GM18867 (cell line): ENCODE data around the gene ANKRD44.

Experiments
- ATAC-seq: cut with Tn5 transposase; IDR thresholded peaks from one replicate; pipeline ENCODE4 v1.9.1; 2021; ENCODE audit warnings: mild to moderate bottlenecking, moderate library complexity; ENCODE audit not compliant: unreplicated experiment

Gene ANKRD44

DNA sequence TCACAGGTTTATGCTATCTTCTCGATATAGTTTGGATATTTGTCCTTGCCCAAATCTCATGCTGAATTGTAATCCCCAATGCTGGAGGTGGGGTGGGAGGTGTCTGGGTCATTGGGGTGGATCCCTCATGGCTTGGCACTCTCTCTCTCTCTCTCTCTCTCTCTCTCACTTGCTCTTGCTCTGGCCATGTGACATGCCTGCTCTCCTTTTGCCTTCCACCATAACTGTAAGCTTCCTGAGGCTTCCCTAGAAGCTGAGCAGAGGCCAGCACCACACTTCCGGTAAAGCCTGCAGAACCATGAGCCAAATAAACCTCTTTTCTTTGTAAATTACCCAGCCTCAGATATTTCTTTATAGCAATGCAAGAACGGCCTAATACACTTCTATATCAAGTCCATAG lies 342.8 kb downstream of the ANKRD44 start:
- ATAC-seq, result no peak

DNA sequence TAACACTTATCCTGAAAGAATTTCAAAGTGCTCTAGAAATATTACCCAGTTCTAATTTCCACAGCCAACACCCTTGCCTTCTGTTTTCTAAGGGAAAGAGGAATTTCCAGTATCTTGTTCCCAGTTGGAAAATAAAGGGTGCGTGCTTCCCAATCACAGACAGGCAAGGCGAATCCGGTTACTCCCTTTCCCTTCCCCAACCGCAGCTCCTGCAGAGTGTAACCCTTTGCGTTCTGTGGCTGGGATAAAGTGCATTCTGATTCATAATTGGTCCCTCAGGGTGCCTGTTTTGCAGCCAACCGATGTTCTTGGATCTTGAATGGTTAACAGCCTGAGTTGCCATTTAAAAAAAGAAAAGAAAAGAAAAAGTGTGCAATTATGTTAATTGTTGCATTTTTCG lies 343.5 kb downstream of the ANKRD44 start:
- no peak for ATAC-seq

DNA sequence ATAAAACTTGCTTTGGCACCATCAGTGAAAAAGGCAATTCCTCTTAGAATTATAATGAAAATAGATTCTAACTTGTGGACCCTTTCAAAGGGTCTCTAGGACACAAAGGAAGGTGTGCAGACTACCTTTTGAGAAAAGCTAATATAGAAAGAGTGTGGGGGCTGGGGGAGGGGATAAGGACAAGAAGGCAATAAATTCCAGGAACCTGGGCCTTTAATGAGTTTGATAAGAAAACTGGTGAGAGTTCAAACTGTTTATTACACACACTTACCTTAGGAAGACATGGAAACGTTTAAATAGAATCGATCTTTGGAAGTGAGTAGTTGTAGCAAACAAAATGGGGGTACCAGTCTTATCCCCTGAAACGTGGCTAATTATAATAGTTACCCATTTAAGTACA lies 344.5 kb downstream of the ANKRD44 start:
- ATAC-seq, result no peak

DNA sequence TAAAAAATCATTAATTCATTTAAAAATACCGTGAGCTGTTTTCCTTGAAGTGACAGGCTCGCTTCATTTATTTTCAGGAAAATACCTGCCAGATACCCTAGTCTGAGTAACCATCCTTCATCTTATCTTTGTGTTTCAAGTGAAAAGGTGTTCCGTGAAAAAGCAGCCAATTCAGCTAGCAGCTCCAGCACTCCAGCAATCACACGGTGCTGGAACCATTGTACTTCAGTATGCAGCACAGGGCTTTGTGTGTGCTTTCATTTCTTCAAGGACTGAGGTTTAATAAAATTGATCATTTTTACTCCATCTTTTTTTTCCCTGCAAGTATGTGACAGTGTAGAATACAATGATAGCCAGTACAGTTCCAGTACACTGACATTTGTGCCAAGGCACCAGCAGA lies 344.9 kb downstream of the ANKRD44 start:
- ATAC-seq, result no peak

DNA sequence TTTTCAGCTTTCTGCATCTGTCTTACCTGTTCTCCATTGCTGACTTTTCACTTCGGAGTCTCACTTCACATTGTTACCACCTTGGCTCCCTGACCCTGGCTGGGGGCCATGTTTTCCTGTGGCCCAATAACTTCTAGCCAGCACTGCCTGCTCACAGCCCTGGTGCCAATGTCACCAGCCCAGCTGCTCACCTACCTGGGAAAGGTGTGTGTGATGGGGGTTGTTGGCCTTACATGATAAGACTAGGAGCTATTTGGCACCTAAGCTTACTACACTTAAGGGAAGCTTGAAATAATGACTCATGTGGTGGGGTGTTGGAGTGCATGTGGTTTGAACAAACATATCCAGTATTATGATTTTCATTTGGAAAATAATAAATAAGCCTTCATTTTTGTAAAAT lies 346.6 kb downstream of the ANKRD44 start:
- ATAC-seq, result no peak

DNA sequence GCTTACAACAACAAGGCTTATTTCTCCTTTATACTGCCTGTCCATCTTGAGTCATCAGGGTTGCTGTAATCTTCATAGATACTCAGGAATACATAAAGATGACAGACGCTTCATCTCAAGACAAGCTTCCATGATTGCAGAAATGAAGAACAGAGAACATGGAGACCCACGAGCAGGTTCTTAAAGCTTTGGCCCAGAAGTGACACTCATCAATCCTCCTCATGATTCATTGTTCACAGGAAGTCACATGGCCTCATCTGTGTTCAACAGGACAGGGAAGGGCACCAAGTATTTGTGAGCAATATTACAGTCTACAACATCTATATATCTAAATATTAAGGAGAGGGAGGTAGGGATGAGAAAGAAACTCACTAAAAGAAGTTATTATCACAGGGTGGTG lies 347.5 kb downstream of the ANKRD44 start:
- ATAC-seq, result no peak

DNA sequence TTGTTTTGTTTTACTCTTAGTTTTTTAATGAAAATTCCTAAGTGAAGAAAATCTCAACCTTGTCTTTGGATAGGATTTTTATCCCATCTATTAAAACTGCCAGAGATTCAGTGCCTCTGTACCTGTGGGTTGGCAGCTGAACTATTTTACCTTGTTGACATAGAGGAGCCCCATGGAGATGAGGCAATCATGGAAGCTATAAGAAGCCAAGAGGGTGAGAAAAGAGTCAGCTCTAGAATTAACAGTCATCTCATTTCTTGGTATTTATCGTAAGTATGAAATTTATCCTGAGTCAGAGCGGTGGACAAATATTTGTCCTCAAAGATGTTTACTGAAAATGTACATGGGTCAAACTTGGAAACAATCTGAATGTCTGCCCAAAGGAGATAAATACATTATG lies 348.3 kb downstream of the ANKRD44 start:
- no peak for ATAC-seq

DNA sequence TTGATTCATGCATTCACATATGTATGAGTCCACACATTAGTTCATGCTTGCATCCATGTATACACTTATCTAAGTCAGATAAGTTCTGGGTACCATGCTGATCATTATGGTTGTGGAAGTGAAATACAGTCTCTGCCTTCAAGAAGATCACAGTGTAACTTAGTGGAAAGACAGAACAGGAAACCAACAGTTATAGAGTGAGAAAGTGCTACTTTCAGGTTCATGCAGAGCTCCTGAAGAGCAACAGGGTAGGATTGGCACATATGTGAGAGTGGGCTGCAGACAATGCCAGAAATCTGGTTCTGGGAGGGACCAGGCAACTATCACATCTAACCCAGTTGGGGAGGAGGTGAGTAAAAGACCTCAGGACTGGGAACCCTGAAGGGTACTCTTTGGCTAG lies 348.7 kb downstream of the ANKRD44 start:
- peak; percentile 100 for ATAC-seq

DNA sequence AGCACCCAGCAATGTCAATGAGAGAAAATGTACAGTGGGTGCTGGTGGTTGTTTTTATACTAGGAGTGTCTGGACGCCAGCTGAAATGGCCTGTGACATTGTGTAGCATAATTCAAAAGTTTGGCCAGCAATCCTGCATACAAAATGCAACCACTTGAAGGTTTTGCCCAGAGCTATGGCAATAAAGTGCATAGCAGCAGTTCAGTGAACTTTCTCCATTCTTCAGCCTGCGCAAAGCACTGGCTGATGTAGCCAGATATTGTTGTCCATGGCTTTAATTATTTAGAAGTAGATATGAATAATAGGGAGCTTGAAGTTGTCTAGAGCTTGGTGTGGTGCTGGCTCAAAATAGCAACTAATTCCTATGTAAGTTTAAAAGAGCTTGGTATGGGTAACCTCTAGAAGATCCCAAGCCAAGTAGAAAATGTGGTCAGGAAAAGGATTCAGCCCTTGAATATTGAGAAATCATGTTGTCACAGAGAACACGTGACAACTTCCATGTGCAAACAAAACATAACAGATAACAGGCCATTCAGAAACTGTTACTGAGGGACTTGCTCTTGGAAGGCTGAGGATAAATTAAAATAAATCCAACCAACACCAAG lies 350.7 kb downstream of the ANKRD44 start:
- ATAC-seq, result no peak

DNA sequence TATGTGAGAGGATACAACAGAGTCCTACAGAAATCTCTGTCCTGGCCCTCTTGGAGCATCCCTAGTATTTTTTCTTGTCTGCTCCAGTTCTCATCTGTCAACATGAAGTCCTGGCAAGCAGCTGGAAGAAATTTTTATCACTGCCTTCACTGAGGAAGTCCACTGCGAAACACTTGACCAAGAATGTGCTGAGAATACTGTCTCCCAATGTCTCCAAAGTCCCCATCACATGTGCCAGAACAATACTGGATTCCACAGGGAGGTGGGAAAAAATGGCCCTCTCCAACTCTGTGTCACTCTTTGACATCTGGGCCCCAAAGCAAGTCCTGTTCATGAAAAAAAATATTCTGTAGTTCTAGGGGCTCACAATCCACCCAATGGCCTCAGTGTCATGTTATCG lies 351.3 kb downstream of the ANKRD44 start:
- no peak for ATAC-seq

DNA sequence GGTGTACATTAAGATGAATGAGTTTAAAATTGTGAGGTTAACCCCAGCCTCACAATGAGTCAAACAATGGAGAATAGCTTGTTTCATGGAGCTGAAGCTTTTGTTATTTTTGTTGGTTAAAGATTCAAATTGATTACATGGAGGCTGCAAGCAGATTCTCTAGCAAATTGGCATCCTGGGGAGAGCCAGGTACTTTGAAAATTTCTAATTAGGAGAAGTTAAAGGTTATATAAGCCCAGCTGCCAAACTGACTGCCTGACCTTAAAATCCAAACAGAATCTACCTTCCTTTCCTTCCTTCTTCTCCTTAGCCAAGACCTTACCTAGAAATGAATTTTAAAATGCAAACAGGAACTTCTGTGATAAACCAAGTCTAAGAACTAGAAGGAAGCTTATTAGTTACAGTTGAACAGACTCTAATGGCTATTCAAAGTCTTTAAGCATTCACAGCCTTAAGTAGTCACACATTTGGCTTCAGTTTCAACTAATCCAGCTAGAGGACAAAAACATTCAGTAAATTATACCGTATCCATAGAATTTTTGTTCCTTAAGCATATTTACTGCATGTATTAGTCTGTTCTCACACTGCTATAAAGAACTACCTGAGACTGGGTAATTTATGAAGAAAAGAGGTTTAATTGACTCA lies 352.6 kb downstream of the ANKRD44 start:
- no peak for ATAC-seq

DNA sequence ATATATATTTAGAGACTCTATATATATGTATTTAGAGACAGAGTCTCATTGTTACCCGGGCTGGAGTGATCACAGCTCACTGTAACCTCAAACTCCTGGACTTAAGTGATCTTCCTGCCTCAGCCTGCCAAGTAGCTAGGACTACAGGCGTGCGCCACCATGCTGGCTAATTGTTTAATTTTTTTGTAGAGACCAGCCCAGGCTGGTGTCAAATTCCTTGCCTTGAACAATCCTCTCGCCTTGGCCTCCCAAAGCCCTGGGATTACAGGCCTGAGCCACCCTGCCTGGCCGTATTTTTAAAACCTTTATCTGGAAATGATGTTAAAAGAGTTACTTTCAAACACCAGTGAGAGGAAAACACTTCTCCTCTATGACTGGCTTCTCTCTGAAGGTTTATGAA lies 353.1 kb downstream of the ANKRD44 start:
- ATAC-seq, result no peak

DNA sequence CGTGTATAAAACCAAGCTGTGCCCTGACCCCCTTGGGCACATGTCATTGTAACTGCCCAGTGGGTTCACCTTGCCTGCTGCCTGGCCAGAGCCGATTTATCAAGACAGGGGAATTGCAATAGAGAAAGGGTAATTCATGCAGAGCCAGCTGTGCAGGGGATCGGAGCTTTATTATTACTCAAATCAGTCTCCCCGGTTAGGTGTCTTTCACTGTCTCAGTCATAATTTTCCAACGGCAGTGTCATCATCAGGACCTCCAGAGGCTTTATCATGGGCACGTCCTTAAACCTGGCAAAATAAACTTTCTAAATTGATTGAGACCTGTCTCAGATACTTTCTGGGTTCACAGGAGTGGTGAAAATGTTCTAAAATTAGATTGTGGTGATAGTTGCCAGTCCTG lies 354.5 kb downstream of the ANKRD44 start:
- no peak for ATAC-seq

DNA sequence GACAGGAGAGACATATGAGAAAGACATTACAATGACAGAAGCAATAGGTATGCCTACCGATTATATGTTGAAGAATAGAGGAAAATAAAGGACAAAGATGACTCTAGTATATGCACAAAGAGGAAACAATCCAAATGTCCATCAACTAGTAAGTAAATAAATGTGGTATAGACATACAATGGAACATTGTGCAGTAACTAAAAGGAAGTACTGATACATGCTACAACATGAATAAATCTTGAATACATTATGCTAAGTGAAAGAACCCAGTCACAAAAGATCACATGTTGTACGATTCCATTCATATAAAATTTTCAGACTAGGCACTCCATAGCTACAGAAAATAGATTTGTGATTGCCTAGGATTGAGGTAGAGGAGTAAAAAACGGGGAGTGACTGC lies 355.5 kb downstream of the ANKRD44 start:
- no peak for ATAC-seq

DNA sequence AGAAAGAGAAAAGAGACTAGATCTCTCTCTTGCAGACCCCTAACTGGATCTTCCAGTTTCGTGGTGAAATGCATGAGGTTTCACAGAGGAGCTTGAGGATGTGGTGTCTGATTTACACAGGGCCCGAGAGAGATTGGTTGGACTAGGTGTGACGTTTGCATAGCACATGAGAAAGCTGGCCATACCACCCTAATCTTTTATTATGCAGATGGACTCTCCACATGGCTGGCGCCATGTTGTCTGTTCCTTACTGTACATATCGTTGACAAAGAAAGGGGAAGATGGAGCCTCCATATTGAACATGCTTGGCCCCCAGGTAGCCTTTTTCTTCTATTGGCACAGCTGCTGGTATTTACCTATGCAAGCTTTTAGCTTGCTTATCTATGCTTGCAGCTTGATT lies 356.6 kb downstream of the ANKRD44 start:
- no peak for ATAC-seq

DNA sequence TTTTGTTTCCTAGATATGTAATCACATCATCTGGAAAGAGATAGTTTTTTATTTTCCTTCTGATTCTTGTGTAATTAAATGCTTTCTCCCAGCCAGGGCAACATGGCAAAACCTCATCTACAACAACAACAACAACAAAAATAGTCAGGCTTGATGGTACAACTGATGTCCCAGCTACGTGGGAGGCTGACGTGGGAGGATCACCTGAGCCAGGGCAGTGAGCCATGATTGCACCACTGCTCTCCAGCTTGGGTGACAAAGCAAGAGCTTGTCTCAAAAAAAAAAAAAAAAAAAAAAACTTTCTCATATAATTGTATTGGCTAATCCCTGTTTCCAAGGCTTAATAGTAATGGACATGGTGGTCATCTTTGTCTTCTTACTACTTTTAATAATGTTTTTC lies 357.6 kb downstream of the ANKRD44 start:
- no peak for ATAC-seq

DNA sequence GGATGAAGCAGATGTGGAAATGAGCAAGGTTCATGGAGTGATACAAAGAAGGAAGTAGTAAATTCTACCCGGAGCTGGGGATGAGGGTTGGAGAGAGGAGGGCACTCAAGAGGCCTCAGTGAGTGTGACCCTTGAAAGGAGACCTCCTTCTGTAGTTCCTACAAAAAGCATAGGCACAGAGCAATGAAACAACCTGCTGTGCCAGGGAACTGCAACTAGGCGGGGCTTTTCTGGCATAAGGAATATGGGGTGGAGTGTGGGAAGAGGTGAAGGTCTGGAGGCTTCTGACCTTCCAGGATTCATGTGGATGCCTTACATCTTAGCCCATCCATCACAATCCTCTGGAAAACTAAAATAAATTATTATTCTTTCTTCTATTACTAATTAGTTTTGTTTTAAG lies 358.6 kb downstream of the ANKRD44 start:
- no peak for ATAC-seq

DNA sequence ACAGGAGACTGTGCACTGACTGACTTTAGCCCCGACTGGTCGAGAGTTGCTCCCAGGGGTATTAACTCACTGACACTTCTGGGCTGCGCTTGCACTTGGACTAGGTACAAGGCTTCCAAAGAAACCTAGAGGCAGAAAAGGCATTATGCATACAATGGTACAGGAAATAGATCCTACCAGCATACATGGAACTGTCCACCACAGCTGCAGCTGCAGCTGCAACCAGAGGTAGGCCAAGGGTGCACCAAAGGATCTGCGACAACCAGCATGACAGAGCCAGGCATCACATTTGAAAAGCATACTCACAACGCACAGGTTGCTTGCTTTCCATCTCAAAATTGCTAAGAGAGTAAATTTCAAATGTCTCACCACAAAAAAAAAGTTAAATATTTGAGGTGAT lies 361.5 kb downstream of the ANKRD44 start:
- no peak for ATAC-seq

DNA sequence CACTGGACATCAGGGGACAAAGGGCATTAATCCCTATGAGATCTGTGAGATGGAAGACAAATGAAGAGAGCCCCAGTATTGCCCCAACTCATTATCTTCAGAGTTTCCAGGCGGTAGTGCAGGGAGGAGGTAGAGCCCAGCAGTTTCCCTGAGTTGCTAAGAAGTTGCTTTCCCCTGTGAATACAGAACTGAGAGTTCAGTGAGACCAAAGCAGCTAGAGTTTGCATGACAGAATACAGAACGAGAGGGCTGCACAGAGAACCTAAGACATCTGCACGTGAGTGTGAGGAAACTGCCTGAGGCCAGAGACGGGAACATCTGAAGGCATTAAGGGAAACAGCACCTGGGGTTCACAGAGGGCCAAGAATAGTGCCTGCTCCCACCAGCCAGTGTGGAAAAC lies 366.0 kb downstream of the ANKRD44 start:
- peak; percentile 97 for ATAC-seq

DNA sequence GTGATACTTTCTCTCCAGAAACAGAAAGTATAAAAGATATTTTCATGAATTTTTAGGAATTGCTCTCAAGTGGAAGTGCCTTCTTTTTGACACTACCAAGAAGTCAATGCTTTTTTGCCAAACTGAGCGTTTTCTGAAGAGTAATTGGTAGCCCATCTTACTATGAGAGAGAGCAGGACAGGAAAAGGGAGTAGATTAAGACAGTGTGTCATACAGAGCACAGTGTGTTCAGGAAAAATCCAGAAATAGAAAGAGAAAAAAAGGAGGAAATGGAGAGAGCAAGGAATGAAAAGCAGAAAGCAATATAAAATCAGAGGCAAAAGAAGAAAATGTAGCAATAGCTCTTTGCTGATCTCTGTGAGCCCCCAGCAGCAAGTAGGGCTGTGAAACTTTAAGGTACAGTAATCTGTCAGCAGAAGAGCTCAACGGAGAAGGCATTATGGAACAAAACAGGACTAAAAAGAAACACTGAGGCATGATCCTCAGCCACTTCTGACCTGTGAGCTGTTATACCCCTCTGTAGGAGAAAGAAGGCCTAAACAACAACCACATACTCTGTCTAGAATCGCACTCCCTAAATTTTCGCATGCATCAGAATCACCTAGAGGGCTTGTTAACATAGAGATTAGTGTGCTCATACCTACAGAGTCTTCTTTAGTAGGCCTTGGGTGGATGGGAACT lies 369.0 kb downstream of the ANKRD44 start:
- ATAC-seq, result no peak

DNA sequence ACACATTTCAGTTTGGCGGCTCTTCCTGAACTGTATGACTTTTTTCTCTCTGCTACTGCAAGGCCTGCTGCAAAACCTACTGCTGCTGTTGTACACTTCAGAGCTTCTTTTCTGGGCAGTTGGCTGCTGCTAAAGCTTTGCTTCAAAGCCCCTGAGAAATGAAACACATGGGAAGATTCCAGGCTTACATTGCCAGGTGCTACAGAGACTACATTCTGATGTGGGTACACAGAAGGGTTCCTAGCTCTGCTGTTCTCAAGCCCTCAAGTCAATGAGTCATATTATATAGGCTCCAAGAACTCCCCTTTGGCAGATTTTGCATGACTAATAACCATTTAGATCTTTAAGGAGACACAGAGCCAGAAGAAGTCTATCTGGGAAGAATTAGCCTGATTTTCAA lies 371.2 kb downstream of the ANKRD44 start:
- ATAC-seq, result no peak
